GM18498 (cell line): ENCODE measurements around the gene ELF1.
"Not testable (repeated sequence)": the region's sequence is repeated elsewhere in the genome, so short reads cannot be mapped to it uniquely, and the experiment has no call there.

Experiments
- ATAC-seq: cut with Tn5 transposase; IDR thresholded peaks from one replicate; pipeline ENCODE4 v1.9.1; 2021; ENCODE audit warnings: mild to moderate bottlenecking, moderate library complexity; ENCODE audit not compliant: unreplicated experiment

ELF1 gene

GRCh38 chr13:40984668-40985366 lies 34.3 kb downstream of the ELF1 start:
- ATAC-seq: peak; percentile 57

GRCh38 chr13:40983725-40984667 lies 35.1 kb downstream of the ELF1 start:
- ATAC-seq: no peak

GRCh38 chr13:40983259-40983658 lies 35.9 kb downstream of the ELF1 start:
- ATAC-seq: no peak

GRCh38 chr13:40982772-40983171 lies 36.3 kb downstream of the ELF1 start:
- peak; percentile 61 for ATAC-seq

- ATAC-seq: no peak
These were observed 37.2 kb downstream of the ELF1 start for GRCh38 chr13:40981949-40982348.

- ATAC-seq: no peak
These were observed 37.8 kb downstream of the ELF1 start for GRCh38 chr13:40981361-40981760.

- no peak for ATAC-seq
These were observed 38.7 kb downstream of the ELF1 start for GRCh38 chr13:40980461-40980860.

- ATAC-seq: no peak
These were observed 39.9 kb downstream of the ELF1 start for GRCh38 chr13:40979232-40979631.

- not testable (repeated sequence) for ATAC-seq
These were observed 41.0 kb downstream of the ELF1 start for GRCh38 chr13:40978109-40978508.

- no peak for ATAC-seq
These were observed 43.7 kb downstream of the ELF1 start for GRCh38 chr13:40975441-40975840.

GRCh38 chr13:40974460-40975407 lies 44.4 kb downstream of the ELF1 start:
- ATAC-seq: peak; percentile 78

GRCh38 chr13:40973409-40973808 lies 45.7 kb downstream of the ELF1 start:
- ATAC-seq: no peak

- no peak for ATAC-seq
These were observed 47.8 kb downstream of the ELF1 start for GRCh38 chr13:40971321-40971720.

- ATAC-seq: no peak
These were observed 48.3 kb downstream of the ELF1 start for GRCh38 chr13:40970803-40971202.

GRCh38 chr13:40969169-40969901 lies 49.8 kb downstream of the ELF1 start:
- ATAC-seq: peak; percentile 80

- ATAC-seq: no peak
These were observed 50.6 kb downstream of the ELF1 start for GRCh38 chr13:40968416-40969000.

- no peak for ATAC-seq
These were observed 52.8 kb downstream of the ELF1 start for GRCh38 chr13:40966298-40966697.

GRCh38 chr13:40963927-40964326 lies 55.2 kb downstream of the ELF1 start:
- no peak for ATAC-seq

GRCh38 chr13:40961826-40962225 lies 57.3 kb downstream of the ELF1 start:
- no peak for ATAC-seq

- ATAC-seq: no peak
These were observed 57.9 kb downstream of the ELF1 start for GRCh38 chr13:40961214-40961613.
